Midbrain (tissue), 1 donor: ENCODE measurements around the gene DLL3.
"Not testable (repeated sequence)": the region's sequence is repeated elsewhere in the genome, so short reads cannot be mapped to it uniquely, and the experiment has no call there.

Source experiments
- DNase-seq: peaks from one replicate; lab custom pipeline; 2025; lab: John Stamatoyannopoulos, UW

DLL3 gene

GRCh38 chr19:39498798-39499642 lies at the start of gene DLL3:
Gene DLL3, plus strand, starts transcription at chr19:39498947. Its CDS starts 28 bp downstream, at chr19:39498975.
- DNase-seq = no peak

- no peak for DNase-seq
Observed at GRCh38 chr19:39449116-39449797, 49.5 kb upstream of the DLL3 start.

DNA sequence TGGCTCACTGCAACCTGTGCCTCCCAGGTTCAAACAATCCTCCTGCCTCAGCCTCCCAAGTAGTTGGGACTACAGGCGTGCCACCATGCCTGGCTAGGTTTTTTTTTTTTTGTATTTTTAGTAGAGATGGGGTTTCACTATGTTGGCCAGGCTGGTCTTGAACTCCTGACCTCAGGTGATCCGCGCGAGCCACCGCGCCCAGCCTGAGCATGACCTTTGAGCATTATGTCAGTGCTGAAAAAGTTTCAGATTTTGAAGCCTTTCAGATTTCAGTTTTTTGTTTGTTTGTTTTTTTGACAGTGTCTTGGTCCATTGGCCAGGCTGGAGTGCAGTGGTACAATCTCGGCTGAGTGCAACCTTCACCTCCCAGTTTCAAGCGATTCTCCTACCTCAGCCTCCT lies 47.5 kb upstream of the DLL3 start:
- not testable (repeated sequence) for DNase-seq

- no peak for DNase-seq
Observed at GRCh38 chr19:39463403-39463802, 35.3 kb upstream of the DLL3 start.

DNA sequence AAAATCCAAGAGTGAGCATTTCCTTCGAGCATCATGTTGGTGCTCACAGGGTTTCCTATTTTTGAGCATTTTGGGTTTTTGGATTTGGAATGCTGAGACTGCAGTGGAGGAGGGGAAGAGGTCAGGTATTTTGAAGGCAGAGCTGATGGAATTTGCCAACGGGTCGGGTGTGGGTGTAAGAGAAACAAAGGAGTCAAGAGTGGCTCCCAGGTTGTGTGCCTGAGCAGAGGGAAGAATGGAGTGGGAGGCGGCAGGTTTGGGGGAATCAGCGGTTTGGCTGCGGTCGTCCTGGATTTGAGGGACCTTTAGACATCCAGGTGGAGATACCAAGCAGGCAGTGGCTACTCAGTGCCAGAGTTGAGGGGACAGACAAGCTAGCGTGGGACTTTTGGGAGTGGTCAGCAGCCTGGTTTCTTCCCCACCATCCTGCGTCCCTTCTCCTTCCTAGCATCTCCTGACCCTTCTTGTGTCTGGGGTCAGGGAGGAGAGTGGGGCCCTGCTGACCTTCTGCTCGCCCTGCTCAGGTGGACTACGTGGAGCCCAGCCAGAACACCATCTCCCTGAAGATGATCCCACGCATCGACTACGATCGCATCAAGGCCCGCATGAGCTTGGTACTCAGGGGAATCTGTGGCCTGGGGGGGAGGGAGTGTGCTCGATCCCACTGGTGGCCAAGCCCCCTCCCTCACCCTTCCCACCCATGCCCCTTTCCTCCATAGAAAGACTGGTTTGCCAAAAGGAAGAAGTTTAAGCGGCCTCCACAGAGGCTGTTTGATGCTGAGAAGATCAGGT lies 32.6 kb upstream of the DLL3 start:
- no peak for DNase-seq

DNA sequence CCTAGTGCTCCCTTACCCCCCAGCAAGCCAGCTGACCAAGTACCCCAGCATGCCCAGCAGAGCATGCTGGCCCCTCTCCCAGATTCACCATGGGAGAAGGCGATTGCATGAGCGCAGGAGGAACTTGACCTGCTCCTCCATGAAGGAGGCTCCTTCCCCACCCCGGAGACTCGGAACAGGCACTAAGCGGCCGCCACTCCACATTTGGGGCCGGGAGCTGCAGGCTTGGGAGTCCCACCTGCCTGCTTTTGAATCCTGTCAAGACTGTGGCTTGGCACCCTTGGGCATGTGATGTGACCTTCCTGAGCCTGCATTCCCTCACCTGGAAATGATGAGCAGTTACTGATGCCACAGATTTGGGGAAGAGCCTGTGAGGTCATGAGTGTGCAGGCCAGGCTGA lies 30.8 kb upstream of the DLL3 start:
- DNase-seq = no peak

GRCh38 chr19:39469036-39469435 lies 29.7 kb upstream of the DLL3 start:
- no peak for DNase-seq

DNA sequence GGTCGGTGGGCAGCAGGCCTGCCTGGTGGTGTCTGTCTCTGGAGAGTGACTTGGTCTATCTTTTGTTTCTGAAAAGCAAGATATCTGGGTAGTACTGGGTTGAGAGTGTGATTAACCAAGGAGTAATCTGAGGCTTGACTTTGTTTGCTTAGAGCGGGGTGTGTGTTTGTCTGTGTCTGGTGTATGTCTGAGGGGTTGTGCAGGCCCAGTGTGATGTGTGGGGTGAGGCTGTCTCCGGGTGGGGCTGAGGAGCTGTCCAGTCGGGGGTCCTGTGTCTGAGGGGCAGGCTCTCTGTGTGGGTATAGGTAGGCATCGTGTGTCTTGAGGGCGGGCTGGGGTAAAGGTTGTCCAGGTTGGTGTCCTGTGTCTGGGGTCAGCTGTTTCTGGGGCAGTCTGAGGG lies 29.2 kb upstream of the DLL3 start:
- no peak for DNase-seq

GRCh38 chr19:39470724-39471339 lies 27.9 kb upstream of the DLL3 start:
- no peak for DNase-seq

GRCh38 chr19:39471756-39472536 lies 26.8 kb upstream of the DLL3 start:
- no peak for DNase-seq

GRCh38 chr19:39472746-39473442 lies 25.9 kb upstream of the DLL3 start:
- DNase-seq = no peak

DNA sequence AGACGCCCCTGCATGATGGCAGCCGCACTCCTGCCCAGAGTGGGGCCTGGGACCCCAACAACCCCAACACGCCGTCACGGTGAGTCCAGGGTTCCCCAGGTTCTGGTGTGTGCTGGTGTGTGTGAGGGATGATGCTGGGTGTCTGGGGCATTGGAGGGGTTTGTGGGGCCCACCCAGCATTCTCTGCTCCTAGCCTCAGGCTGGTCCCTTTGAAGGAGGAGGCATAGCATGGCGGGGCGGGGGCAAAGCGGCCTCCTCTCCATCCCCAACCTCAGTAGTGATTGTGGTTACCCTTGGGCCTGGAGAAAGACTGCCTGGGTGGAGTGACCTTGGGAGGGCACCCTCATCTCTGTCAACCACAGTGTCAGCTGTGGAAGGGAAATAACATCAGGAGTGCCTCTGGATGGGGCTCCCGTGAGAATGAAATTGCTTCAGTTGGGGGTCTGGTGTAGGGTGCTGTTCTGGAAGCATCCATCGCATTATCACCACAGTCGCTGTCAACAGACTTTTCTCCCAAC lies 25.2 kb upstream of the DLL3 start:
- DNase-seq = no peak

GRCh38 chr19:39474139-39474620 lies 24.6 kb upstream of the DLL3 start:
- DNase-seq = peak; percentile 14

GRCh38 chr19:39475748-39476147 lies 23.0 kb upstream of the DLL3 start:
- no peak for DNase-seq

GRCh38 chr19:39479319-39479801 lies 19.4 kb upstream of the DLL3 start:
- DNase-seq = not testable (repeated sequence)

GRCh38 chr19:39479916-39480315 lies 18.8 kb upstream of the DLL3 start:
- DNase-seq = no peak

- DNase-seq = peak; percentile 95
Observed at GRCh38 chr19:39480337-39481228, 18.2 kb upstream of the DLL3 start, which contains the start of gene TIMM50. Gene TIMM50, plus strand, starts transcription at chr19:39480838. Its CDS starts 16 bp downstream, at chr19:39480854.

DNA sequence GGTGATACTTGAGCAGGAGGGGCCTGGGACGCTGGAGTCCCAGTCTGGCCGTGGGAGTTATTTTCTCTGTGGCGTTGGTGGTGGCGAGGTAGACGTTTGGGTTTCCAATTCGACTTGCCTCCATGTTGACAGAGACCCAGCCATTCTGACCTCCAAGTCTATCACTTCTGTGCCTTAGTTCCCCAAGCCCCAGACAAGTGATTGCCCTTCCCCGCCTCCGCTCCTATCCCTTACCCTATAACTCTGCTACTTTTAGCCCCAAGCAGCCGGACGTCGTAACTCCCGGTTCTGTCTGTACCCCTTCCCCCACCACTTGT lies 17.6 kb upstream of the DLL3 start:
- DNase-seq = no peak

DNA sequence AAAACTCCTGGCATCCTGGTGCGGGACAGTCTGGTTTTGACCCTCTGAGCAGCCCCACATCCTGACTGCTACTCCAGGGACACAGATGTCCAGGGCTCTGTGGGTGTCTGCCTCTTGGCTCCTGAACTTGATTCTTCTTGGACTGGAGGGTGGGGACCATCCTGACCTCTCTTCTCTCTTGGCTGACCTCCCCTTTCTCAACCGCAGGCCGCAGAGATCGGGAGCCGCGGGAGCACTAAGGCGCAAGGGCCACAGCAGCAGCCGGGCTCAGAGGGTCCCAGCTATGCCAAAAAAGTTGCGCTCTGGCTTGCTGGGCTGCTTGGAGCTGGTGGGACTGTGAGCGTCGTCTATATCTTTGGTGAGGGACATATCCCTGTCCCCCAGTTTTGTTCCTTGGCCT lies 17.1 kb upstream of the DLL3 start:
- DNase-seq = no peak
